Heart left ventricle (tissue), 16 donors: ENCODE measurements around the gene CYP4F22. TPM values are rescaled to one million over a fixed set of nuclear protein-coding genes. Genes with fewer than 3 reads are reported as not detected.

ENCODE experiments used
- ATAC-seq, 4 donors: fragments of 200-7000 bp; cut with Tn5 transposase; one replicate each; pipeline ENCODE4 v1.9.1; 2020 to 2022; ENCODE audit warnings: moderate library complexity in 4 of 4, mild to moderate bottlenecking in 3 of 4, moderate number of reproducible peaks in 1 of 4
- DNase-seq, 5 donors: peaks; one replicate each; pipeline ENCODE4 v3.0.0-alpha.2; 2020
- H3K27ac ChIP-seq, 12 donors: fragments of 200-600 bp; sonication (generic) in 4 of 12; one replicate each; pipeline versions ENCODE4 v1.5.0 to v1.8.0; 2016 to 2022; ENCODE audit warnings: mild to moderate bottlenecking in 2 of 12
- H3K27me3 ChIP-seq, 9 donors: fragments of 200-600 bp; sonication (generic) in 2 of 9; one replicate each; pipeline versions ENCODE4 v1.5.1 to v1.8.0; 2016 to 2022; ENCODE audit warnings: mild to moderate bottlenecking in 3 of 9
- H3K36me3 ChIP-seq, 9 donors: fragments of 200-600 bp; sonication (generic) in 2 of 9; one replicate each; pipeline versions ENCODE4 v1.5.0 to v1.8.0; 2018 to 2022; ENCODE audit warnings: mild to moderate bottlenecking in 2 of 9
- H3K4me1 ChIP-seq, 12 donors: fragments of 200-600 bp; sonication (generic) in 4 of 12; one replicate each; pipeline versions ENCODE4 v1.5.0 to v1.8.0; 2016 to 2022; ENCODE audit warnings: mild to moderate bottlenecking in 3 of 12
- H3K4me3 ChIP-seq, 12 donors: fragments of 200-600 bp; sonication (generic) in 4 of 12; one replicate each; pipeline versions ENCODE4 v1.5.0 to v1.8.0; 2017 to 2022; ENCODE audit warnings: mild to moderate bottlenecking in 9 of 12, moderate library complexity in 4 of 12
- H3K9me3 ChIP-seq, 12 donors: fragments of 200-600 bp; sonication (generic) in 4 of 12; one replicate each; pipeline versions ENCODE4 v1.5.0 to v1.8.0; 2016 to 2022; ENCODE audit warnings: mild to moderate bottlenecking in 1 of 12
- POLR2A ChIP-seq, 2 donors: fragments of 450-650 bp; IDR thresholded peaks; one replicate each; pipeline ENCODE4 v1.6.1; 2017; ENCODE audit warnings: antibody characterized with exemption in 2 of 2, mild to moderate bottlenecking in 2 of 2, moderate library complexity in 2 of 2
- WGBS, 4 donors: extraction: QIAGEN DNeasy Blood & Tissue Kit in 2 of 4; methylation state at CpG; one replicate each; pipeline versions ENCODE4 v1.1.5 to v1.1.7; 2013 to 2018; 5-methylcytosine and 5-hydroxymethylcytosine counted together
- intact Hi-C, 10 donors: fragments of 100-400 bp; cut with DNase I; formaldehyde crosslinking; loops; one replicate each; pipeline versions ENCODE4 v1.11.1 to v1.14.2; 2022
- polyA plus RNA-seq, 2 donors: library from polyadenylated mRNA; stranded (reverse); fragments of 200-250 nt; gene quantifications; one replicate each; pipeline ENCODE4 v1.2.3, GENCODE V29; 2013
- total RNA-seq, 9 donors: library from RNA; depleted of rRNA in 2 of 9; stranded (reverse); fragments of >200 nt in 2 of 9; fragmentation: NEBNext Ultra II Directional in 3 of 9; extraction: Animal tissue kit (Norgen Biotek cat#: 25700) in 3 of 9; gene quantifications; one replicate each; pipeline versions ENCODE4 v1.1.0 to v1.2.4, GENCODE V29; 2016 to 2023
- TF ChIP-seq, protein P1 (sequence below), 12 donors: fragments of 200-600 bp; sonication (generic) in 4 of 12; IDR thresholded peaks; one replicate each; pipeline versions ENCODE4 v1.5.0 to v1.8.0; 2018 to 2022; ENCODE audit warnings: antibody characterized with exemption in 12 of 12, mild to moderate bottlenecking in 5 of 12
- donor health status: ischemic (EF 13 %, LVEDD 7.1; RV severe dilation, severe dysfunction).
- donor health status: healthy with polysubstance abuse.
- donor health status: DM: no; HTN: yes; CAD: no.
- donor health status: DM: no; HTN: no; CAD: no.
- donor health status: ischemic (EF 25% LVEDD 6.9; RV normal size, moderate dysfunction).
- donor health status: ischemic (EF 25% LVEDD 5.7; RV mildly dilated, moderate dysfunction).
- donor health status: healthy.
- donor health status: DM: yes; HTN: yes; CAD: no.
- donor health status: ischemic (EF 35%, LVEDD 5.7; RV mildly dilated, moderate dysfunction).
- donor health status: nonischemic (EF 11% LVEDD 7.7; RV severe dilation, severe dysfunction).
- donor health status: DM: yes; HTN: yes; CAD: no.
- donor health status: PGD.
- donor health status: ischemic (EF 29% LVEDD 5.4; RV normal size, mild dysfunction).
- donor health status: nonischemic (EF 23%, LVEDD 6.1; RV moderate dilation, normal function).

The CYP4F22 gene
- total and polyA plus RNA-seq, 11 donors: 0.29 TPM; not detected in 10

DNA sequence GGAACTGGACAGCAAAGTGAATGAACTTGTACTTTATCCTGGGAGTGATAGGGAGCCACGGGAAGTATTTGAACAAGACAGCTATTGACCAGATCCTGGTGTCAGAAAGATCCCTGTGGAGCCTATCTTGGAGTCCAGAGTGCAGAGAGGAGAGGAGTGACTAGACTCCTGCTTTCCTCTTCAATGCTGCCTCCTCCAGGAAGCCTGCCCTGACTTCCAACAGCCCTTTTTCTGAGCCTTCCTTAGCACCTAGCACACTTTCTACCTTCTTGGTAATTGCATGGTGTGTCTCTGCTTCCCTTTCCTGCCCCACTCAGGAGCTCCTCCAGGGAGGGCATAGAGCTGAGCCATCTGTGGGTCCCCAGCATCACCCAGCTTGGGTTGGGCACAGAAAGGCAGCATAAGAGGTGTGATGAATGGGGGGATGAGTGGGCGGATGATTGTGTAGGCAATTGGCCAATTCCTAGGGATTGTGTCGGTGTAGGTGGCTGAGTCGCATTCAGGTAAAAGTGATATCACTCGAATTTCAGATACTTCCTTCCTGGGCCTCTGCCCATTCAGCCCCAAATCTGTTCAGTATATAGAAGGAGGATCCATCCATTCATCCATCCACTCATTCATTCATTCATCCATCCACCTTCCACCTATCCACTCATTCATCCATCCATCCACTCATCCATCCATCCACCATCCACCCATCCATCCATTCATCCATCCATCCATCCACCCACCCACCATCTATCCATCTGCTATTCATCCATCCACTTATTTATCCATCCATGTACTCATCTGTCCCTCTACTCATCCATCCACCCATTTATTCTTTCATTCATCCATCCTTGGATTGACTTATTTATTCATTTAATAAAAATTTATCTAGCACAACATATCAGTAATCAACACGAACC lies 26.9 kb downstream of the CYP4F22 start:
- peaks cover 0 to 8% (median 0%) of the 10 kb centered on the region in 12 donors for H3K4me1 ChIP-seq
- WGBS, 4 donors: 62 to 73% (median 68%) methylated on average over 5 to 6 of the region's 6 CpGs
- intact Hi-C loops: no loop called here
- no peak overlapping the region for H3K4me3 ChIP-seq
- H3K27me3 ChIP-seq: peaks cover 0 to 39% (median 3%) of the 10 kb centered on the region in 9 donors
- no peaks in the 10 kb centered on the region for H3K36me3 ChIP-seq
- H3K27ac ChIP-seq: no peak overlapping the region
- ATAC-seq (no peak), DNase-seq (no peak)
- H3K9me3 ChIP-seq: peaks cover 0 to 15% (median 2%) of the 10 kb centered on the region in 12 donors
- no peak for TF ChIP-seq POLR2A (IDR thresholded peaks at IDR 0.05)
- TF ChIP-seq, protein P1, sequence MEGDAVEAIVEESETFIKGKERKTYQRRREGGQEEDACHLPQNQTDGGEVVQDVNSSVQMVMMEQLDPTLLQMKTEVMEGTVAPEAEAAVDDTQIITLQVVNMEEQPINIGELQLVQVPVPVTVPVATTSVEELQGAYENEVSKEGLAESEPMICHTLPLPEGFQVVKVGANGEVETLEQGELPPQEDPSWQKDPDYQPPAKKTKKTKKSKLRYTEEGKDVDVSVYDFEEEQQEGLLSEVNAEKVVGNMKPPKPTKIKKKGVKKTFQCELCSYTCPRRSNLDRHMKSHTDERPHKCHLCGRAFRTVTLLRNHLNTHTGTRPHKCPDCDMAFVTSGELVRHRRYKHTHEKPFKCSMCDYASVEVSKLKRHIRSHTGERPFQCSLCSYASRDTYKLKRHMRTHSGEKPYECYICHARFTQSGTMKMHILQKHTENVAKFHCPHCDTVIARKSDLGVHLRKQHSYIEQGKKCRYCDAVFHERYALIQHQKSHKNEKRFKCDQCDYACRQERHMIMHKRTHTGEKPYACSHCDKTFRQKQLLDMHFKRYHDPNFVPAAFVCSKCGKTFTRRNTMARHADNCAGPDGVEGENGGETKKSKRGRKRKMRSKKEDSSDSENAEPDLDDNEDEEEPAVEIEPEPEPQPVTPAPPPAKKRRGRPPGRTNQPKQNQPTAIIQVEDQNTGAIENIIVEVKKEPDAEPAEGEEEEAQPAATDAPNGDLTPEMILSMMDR (IDR thresholded peaks at IDR 0.05): no peak

- intact Hi-C loops: no loop called here
- no peak for TF ChIP-seq POLR2A (IDR thresholded peaks at IDR 0.05)
- TF ChIP-seq, protein P1 (IDR thresholded peaks at IDR 0.05): no peak
- DNase-seq: no peak
- Histone ChIP-seq H3K36me3 (no peaks in the 10 kb centered on the region), H3K4me3 (no peak overlapping the region), H3K4me1 (peaks cover 0 to 8% (median 0%) of the 10 kb centered on the region in 12 donors), H3K27me3 (peaks cover 0 to 30% (median 3%) of the 10 kb centered on the region in 9 donors), H3K9me3 (peaks cover 0 to 15% (median 0%) of the 10 kb centered on the region in 12 donors), H3K27ac (no peak overlapping the region)
- 49 to 72% (median 59%) methylated on average over 4 of the region's 4 CpGs for WGBS, 4 donors
- no peak for ATAC-seq
These were observed 28.0 kb downstream of the CYP4F22 start for GRCh38 chr19:15536350-15536749.

DNA sequence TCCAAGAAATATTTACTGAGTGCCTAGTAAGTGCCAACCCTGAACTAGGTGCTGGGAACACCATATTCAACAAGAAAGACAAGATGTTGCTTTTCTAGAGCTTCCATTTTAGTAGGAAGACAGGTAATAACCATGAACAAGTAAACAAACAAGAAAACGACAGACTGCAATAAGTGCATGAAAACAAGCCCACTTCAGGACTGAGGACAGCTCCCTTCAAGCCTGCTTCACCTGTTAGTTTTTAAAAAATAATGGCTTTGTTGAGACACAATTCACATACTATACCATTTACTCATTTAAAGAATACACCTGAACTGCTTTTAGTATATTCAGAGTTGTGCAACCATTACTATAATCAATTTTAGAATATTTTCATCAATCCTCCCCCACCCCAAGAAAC lies 30.4 kb downstream of the CYP4F22 start:
- TF ChIP-seq, protein P1 (IDR thresholded peaks at IDR 0.05): no peak
- TF ChIP-seq POLR2A (IDR thresholded peaks at IDR 0.05): no peak
- WGBS, 4 donors: 54 to 74% (median 65%) methylated on average over 1 of the region's 1 CpG
- H3K9me3 ChIP-seq: peaks cover 0 to 15% (median 0%) of the 10 kb centered on the region in 12 donors
- DNase-seq (no peak), ATAC-seq (no peak)
- H3K4me1 ChIP-seq: no peaks in the 10 kb centered on the region
- no peaks in the 10 kb centered on the region for H3K36me3 ChIP-seq
- H3K27ac ChIP-seq: no peak overlapping the region
- intact Hi-C loops: no loop called here
- no peak overlapping the region for H3K4me3 ChIP-seq
- peaks cover 0 to 26% (median 3%) of the 10 kb centered on the region in 9 donors for H3K27me3 ChIP-seq

DNA sequence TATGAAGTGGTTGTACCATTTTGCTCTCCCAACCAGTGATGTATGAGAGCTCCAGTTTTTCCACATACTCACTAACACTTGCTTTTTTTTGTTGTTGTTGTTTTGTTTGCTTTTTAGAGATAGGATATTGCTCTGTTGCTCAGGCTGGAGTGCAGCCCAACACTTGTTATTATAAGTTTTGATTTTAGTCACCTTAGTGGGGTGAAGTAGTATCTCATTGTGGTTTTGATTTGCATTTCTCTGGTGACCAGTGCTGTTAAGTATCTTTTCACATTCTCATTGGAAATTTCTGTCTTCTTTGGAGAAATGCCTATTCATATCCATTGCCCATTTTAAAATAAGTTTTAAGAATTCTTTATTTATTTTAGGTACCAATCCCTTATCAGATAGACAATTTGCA lies 31.3 kb downstream of the CYP4F22 start:
- Histone ChIP-seq H3K27me3 (peaks cover 0 to 34% (median 3%) of the 10 kb centered on the region in 9 donors), H3K9me3 (peaks cover 0 to 15% (median 0%) of the 10 kb centered on the region in 12 donors), H3K36me3 (no peaks in the 10 kb centered on the region), H3K4me1 (no peaks in the 10 kb centered on the region), H3K27ac (no peak overlapping the region), H3K4me3 (no peak overlapping the region)
- TF ChIP-seq POLR2A (IDR thresholded peaks at IDR 0.05): no peak
- TF ChIP-seq, protein P1 (IDR thresholded peaks at IDR 0.05): no peak
- intact Hi-C loops: no loop called here
- ATAC-seq: no peak
- DNase-seq: no peak
